ENCODE results near the gene ESAM.

ESAM gene

GRCh38 chr11:124745270-124745834 lies 16.7 kb downstream of the ESAM start:
- H3K4me3 Mint-ChIP-seq, result peak overlapping the region; percentile 89 to 93
- no peak for ATAC-seq (replicated peaks)
- peaks cover 18 to 27% of the 10 kb centered on the region in 2 donors for H3K27me3 Mint-ChIP-seq
- no peaks in the 10 kb centered on the region for H3K9me3 Mint-ChIP-seq
- H3K4me1 Mint-ChIP-seq (ENCODE audit: low read depth in 2 of 2), result peaks cover 8 to 16% of the 10 kb centered on the region in 2 donors
- peaks cover 5% of the 10 kb centered on the region for H3K36me3 Mint-ChIP-seq (ENCODE audit: insufficient read depth)
- H3K27ac Mint-ChIP-seq, result no peak overlapping the region
- DNase-seq, result no peak

- ATAC-seq (replicated peaks), result no peak
- Mint-ChIP-seq H3K27me3 (peaks cover 23 to 34% of the 10 kb centered on the region in 2 donors), H3K4me1 (ENCODE audit: low read depth in 2 of 2) (peaks cover 17 to 27% of the 10 kb centered on the region in 2 donors), H3K4me3 (no peak overlapping the region), H3K27ac (no peak overlapping the region), H3K9me3 (no peaks in the 10 kb centered on the region), H3K36me3 (ENCODE audit: insufficient read depth) (peaks cover 9% of the 10 kb centered on the region)
- no peak for DNase-seq
These were observed 19.0 kb downstream of the ESAM start for GRCh38 chr11:124743050-124743449.

- Mint-ChIP-seq H3K9me3 (no peaks in the 10 kb centered on the region), H3K36me3 (ENCODE audit: insufficient read depth) (peaks cover 9% of the 10 kb centered on the region), H3K27ac (no peak overlapping the region), H3K4me3 (no peak overlapping the region), H3K27me3 (peaks cover 23 to 34% of the 10 kb centered on the region in 2 donors), H3K4me1 (ENCODE audit: low read depth in 2 of 2) (peaks cover 17 to 27% of the 10 kb centered on the region in 2 donors)
- ATAC-seq (replicated peaks) (no peak), DNase-seq (no peak)
These were observed 19.5 kb downstream of the ESAM start for GRCh38 chr11:124742555-124742954.

GRCh38 chr11:124740277-124740882 lies 21.7 kb downstream of the ESAM start:
- peaks cover 12 to 21% of the 10 kb centered on the region in 2 donors for H3K4me1 Mint-ChIP-seq (ENCODE audit: low read depth in 2 of 2)
- peaks cover 23 to 43% of the 10 kb centered on the region in 2 donors for H3K27me3 Mint-ChIP-seq
- ATAC-seq (replicated peaks), result peak; percentile 69
- peak overlapping the region; percentile 80 to 88 for H3K4me3 Mint-ChIP-seq
- peak; percentile 40 to 48 (median 48) for DNase-seq
- no peak overlapping the region for H3K27ac Mint-ChIP-seq
- peaks cover 6% of the 10 kb centered on the region for H3K36me3 Mint-ChIP-seq (ENCODE audit: insufficient read depth)
- H3K9me3 Mint-ChIP-seq, result no peaks in the 10 kb centered on the region

- no peaks in the 10 kb centered on the region for H3K9me3 Mint-ChIP-seq
- peaks cover 23 to 43% of the 10 kb centered on the region in 2 donors for H3K27me3 Mint-ChIP-seq
- peaks cover 6% of the 10 kb centered on the region for H3K36me3 Mint-ChIP-seq (ENCODE audit: insufficient read depth)
- H3K4me3 Mint-ChIP-seq, result peak within 1 kb of the TSS; percentile 80 to 88
- H3K27ac Mint-ChIP-seq, result peak within 1 kb of the TSS in 1 of 2 donors; percentile 18
- peaks cover 12 to 18% of the 10 kb centered on the region in 2 donors for H3K4me1 Mint-ChIP-seq (ENCODE audit: low read depth in 2 of 2)
- DNase-seq (peak; percentile 71 to 73 (median 72)), ATAC-seq (replicated peaks) (peak; percentile 88)
These were observed 22.4 kb downstream of the ESAM start, which contains the start of gene NRGN for GRCh38 chr11:124739479-124740276. Gene NRGN (plus strand): TSS chr11:124739942. CDS start chr11:124740085, 143 bp downstream.

- no peak for DNase-seq
- H3K27me3 Mint-ChIP-seq, result peaks cover 23 to 43% of the 10 kb centered on the region in 2 donors
- no peaks in the 10 kb centered on the region for H3K9me3 Mint-ChIP-seq
- H3K4me1 Mint-ChIP-seq (ENCODE audit: low read depth in 2 of 2), result peaks cover 12 to 18% of the 10 kb centered on the region in 2 donors
- H3K36me3 Mint-ChIP-seq (ENCODE audit: insufficient read depth), result peaks cover 6% of the 10 kb centered on the region
- ATAC-seq (replicated peaks), result no peak
- peak overlapping the region in 1 of 2 donors; percentile 18 for H3K27ac Mint-ChIP-seq
- peak overlapping the region; percentile 80 to 88 for H3K4me3 Mint-ChIP-seq
These were observed 23.2 kb downstream of the ESAM start for GRCh38 chr11:124738713-124739478.

GRCh38 chr11:124737638-124738305 lies 24.3 kb downstream of the ESAM start:
- H3K27ac Mint-ChIP-seq, result no peak overlapping the region

GRCh38 chr11:124736736-124737135 lies 25.4 kb downstream of the ESAM start:
- peaks cover 6% of the 10 kb centered on the region for H3K36me3 Mint-ChIP-seq (ENCODE audit: insufficient read depth)
- no peak for DNase-seq
- H3K27ac Mint-ChIP-seq, result no peak overlapping the region
- H3K9me3 Mint-ChIP-seq, result no peaks in the 10 kb centered on the region
- peaks cover 20 to 36% of the 10 kb centered on the region in 2 donors for H3K27me3 Mint-ChIP-seq
- H3K4me3 Mint-ChIP-seq, result no peak overlapping the region
- peaks cover 12 to 18% of the 10 kb centered on the region in 2 donors for H3K4me1 Mint-ChIP-seq (ENCODE audit: low read depth in 2 of 2)
- ATAC-seq (replicated peaks), result no peak

More at GRCh38 chr11:124737638-124738305, 24.3 kb downstream of the ESAM start:
- no peak overlapping the region for H3K4me3 Mint-ChIP-seq
- H3K36me3 Mint-ChIP-seq (ENCODE audit: insufficient read depth), result peaks cover 6% of the 10 kb centered on the region
- DNase-seq, result no peak
- peaks cover 23 to 43% of the 10 kb centered on the region in 2 donors for H3K27me3 Mint-ChIP-seq
- no peak for ATAC-seq (replicated peaks)
- H3K9me3 Mint-ChIP-seq, result no peaks in the 10 kb centered on the region
- H3K4me1 Mint-ChIP-seq (ENCODE audit: low read depth in 2 of 2), result peaks cover 12 to 18% of the 10 kb centered on the region in 2 donors

- peaks cover 0 to 4% of the 10 kb centered on the region in 2 donors for H3K4me1 Mint-ChIP-seq (ENCODE audit: low read depth in 2 of 2)
These were observed 29.9 kb downstream of the ESAM start for GRCh38 chr11:124732230-124732629.

GRCh38 chr11:124729571-124729970 lies 32.5 kb downstream of the ESAM start:
- no peak overlapping the region for H3K4me3 Mint-ChIP-seq
- no peak for ATAC-seq (replicated peaks)
- H3K4me1 Mint-ChIP-seq (ENCODE audit: low read depth in 2 of 2), result peaks cover 4 to 6% of the 10 kb centered on the region in 2 donors
- no peak for DNase-seq
- H3K36me3 Mint-ChIP-seq (ENCODE audit: insufficient read depth), result no peaks in the 10 kb centered on the region
- H3K9me3 Mint-ChIP-seq, result no peaks in the 10 kb centered on the region
- no peak overlapping the region for H3K27ac Mint-ChIP-seq
- peaks cover 22 to 26% of the 10 kb centered on the region in 2 donors for H3K27me3 Mint-ChIP-seq

More at GRCh38 chr11:124732230-124732629, 29.9 kb downstream of the ESAM start:
- H3K4me3 Mint-ChIP-seq, result no peak overlapping the region
- no peak overlapping the region for H3K27ac Mint-ChIP-seq
- H3K36me3 Mint-ChIP-seq (ENCODE audit: insufficient read depth), result no peaks in the 10 kb centered on the region
- no peak for ATAC-seq (replicated peaks)
- no peaks in the 10 kb centered on the region for H3K9me3 Mint-ChIP-seq
- no peak for DNase-seq
- peaks cover 3 to 10% of the 10 kb centered on the region in 2 donors for H3K27me3 Mint-ChIP-seq

- Mint-ChIP-seq H3K27me3 (peaks cover 25 to 40% of the 10 kb centered on the region in 2 donors), H3K27ac (no peak overlapping the region), H3K36me3 (ENCODE audit: insufficient read depth) (no peaks in the 10 kb centered on the region), H3K4me3 (no peak overlapping the region), H3K9me3 (no peaks in the 10 kb centered on the region), H3K4me1 (ENCODE audit: low read depth in 2 of 2) (peaks cover 4 to 6% of the 10 kb centered on the region in 2 donors)
- DNase-seq (no peak), ATAC-seq (replicated peaks) (no peak)
These were observed 34.0 kb downstream of the ESAM start for GRCh38 chr11:124728134-124728533.

GRCh38 chr11:124727474-124727873 lies 34.6 kb downstream of the ESAM start:
- H3K9me3 Mint-ChIP-seq, result no peaks in the 10 kb centered on the region
- H3K27me3 Mint-ChIP-seq, result peaks cover 31 to 47% of the 10 kb centered on the region in 2 donors
- H3K27ac Mint-ChIP-seq, result no peak overlapping the region
- no peak for DNase-seq
- H3K36me3 Mint-ChIP-seq (ENCODE audit: insufficient read depth), result no peaks in the 10 kb centered on the region
- ATAC-seq (replicated peaks), result no peak
- H3K4me1 Mint-ChIP-seq (ENCODE audit: low read depth in 2 of 2), result peaks cover 6 to 8% of the 10 kb centered on the region in 2 donors
- H3K4me3 Mint-ChIP-seq, result no peak overlapping the region

All from effector memory CD8-positive, alpha-beta T cell (primary cell).